Neural progenitor cell (in vitro differentiated cells): ENCODE data around the gene METAP2. TPM values are rescaled to one million over a fixed set of nuclear protein-coding genes. Genes with fewer than 3 reads are reported as not detected.

Experiments
- DNase-seq: peaks from one replicate; pipeline ENCODE4 v3.0.0-alpha.2; 2016; ENCODE audit warnings: low spot score
- H2AFZ ChIP-seq: fragments of 200-600 bp; sonication (generic); replicated peaks from 2 replicates; pipeline ENCODE4 v1.6.1; 2016; ENCODE audit warnings: antibody characterized with exemption
- H3F3A ChIP-seq: fragments of 200-600 bp; sonication (generic); 2 replicates; pipeline ENCODE4 v1.6.1; 2016; ENCODE audit warnings: antibody characterized with exemption, low read depth
- H3K27ac ChIP-seq: fragments of 200-600 bp; sonication (generic); 2 replicates; pipeline ENCODE4 v1.5.1; 2016; ENCODE audit warnings: mild to moderate bottlenecking
- H3K27me3 ChIP-seq: fragments of 200-600 bp; sonication (generic); 2 replicates; pipeline ENCODE4 v1.6.1; 2016; ENCODE audit warnings: mild to moderate bottlenecking, moderate library complexity
- H3K36me3 ChIP-seq: fragments of 200-600 bp; sonication (generic); 2 replicates; pipeline ENCODE4 v1.5.1; 2016
- H3K4me1 ChIP-seq: fragments of 200-600 bp; sonication (generic); 2 replicates; pipeline ENCODE4 v1.6.1; 2016; ENCODE audit warnings: mixed run types
- H3K4me2 ChIP-seq: fragments of 200-600 bp; sonication (generic); 2 replicates; pipeline ENCODE4 v1.6.1; 2016
- H3K4me3 ChIP-seq: fragments of 200-600 bp; sonication (generic); 2 replicates; pipeline ENCODE4 v1.5.1; 2016
- H3K79me2 ChIP-seq: fragments of 200-600 bp; sonication (generic); 2 replicates; pipeline ENCODE4 v1.6.1; 2016; ENCODE audit warnings: low read depth
- H3K9ac ChIP-seq: fragments of 200-600 bp; sonication (generic); 2 replicates; pipeline ENCODE4 v1.6.1; 2016
- H3K9me3 ChIP-seq: fragments of 200-600 bp; sonication (generic); 2 replicates; pipeline ENCODE4 v1.5.1; 2016; ENCODE audit warnings: low read depth
- H4K20me1 ChIP-seq: fragments of 200-600 bp; sonication (generic); 2 replicates; pipeline ENCODE4 v1.6.1; 2016; ENCODE audit warnings: low read depth
- H3K27ac Mint-ChIP-seq: 3 replicates; pipeline ENCODE4 v1.8.0; 2021; ENCODE audit warnings: mixed read lengths
- H3K27me3 Mint-ChIP-seq: 2 replicates; pipeline ENCODE4 v1.8.0; 2022; ENCODE audit warnings: low read depth, mild to moderate bottlenecking, inconsistent platforms, moderate library complexity, mixed read lengths; ENCODE audit not compliant: insufficient read depth
- H3K36me3 Mint-ChIP-seq: 3 replicates; pipeline ENCODE4 v1.8.0; 2021; ENCODE audit warnings: mixed read lengths
- H3K4me1 Mint-ChIP-seq: 3 replicates; pipeline ENCODE4 v1.8.0; 2021; ENCODE audit warnings: mixed read lengths
- H3K4me3 Mint-ChIP-seq: 3 replicates; pipeline ENCODE4 v1.8.0; 2021; ENCODE audit warnings: mild to moderate bottlenecking, moderate library complexity, mixed read lengths
- H3K9me3 Mint-ChIP-seq: 3 replicates; pipeline ENCODE4 v1.8.0; 2020; ENCODE audit warnings: mixed read lengths
- CTCF ChIP-seq: fragments of 200-600 bp; sonication (generic); IDR thresholded peaks from 2 replicates; pipeline ENCODE4 v1.5.1; 2017; ENCODE audit warnings: antibody characterized with exemption, mild to moderate bottlenecking
- EZH2 ChIP-seq: fragments of 200-600 bp; sonication (generic); IDR thresholded peaks from 2 replicates; pipeline ENCODE4 v1.6.1; 2017; ENCODE audit warnings: antibody characterized with exemption, mild to moderate bottlenecking, moderate library complexity
- EZH2phosphoT487 ChIP-seq: fragments of 200-600 bp; sonication (generic); IDR thresholded peaks from 2 replicates; pipeline ENCODE4 v1.6.1; 2017; ENCODE audit warnings: antibody characterized with exemption
- total RNA-seq: library from RNA; depleted of rRNA; stranded (reverse); fragments of >200 nt; gene quantifications from 2 replicates; pipeline ENCODE4 v1.2.3, GENCODE V29; 2015; ENCODE audit warnings: low replicate concordance

Gene METAP2
- total RNA-seq, 1 donor from 2014 or later, result 231 TPM

DNA sequence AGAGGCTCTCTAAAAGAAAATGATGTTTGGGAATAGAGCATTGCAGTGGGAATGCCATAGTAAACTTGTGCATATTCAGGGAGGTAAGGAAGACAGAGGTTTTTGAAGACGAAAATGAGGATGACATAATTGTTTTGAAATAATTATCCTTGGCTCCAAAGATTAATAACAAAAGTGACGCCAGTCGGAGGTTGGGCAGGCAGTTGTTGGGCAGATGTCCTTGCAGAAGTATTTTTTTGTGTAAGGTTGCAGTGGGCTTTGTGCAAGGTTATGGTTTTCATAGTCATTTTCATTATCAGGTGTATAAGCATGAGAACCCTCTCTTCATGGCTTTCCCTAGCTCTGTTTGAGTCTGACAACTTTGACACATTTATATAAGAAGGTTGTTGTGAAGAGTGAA, 35.3 kb downstream of the METAP2 start:
- peaks cover 19% of the 10 kb centered on the region for H3K36me3 ChIP-seq
- H3K27ac ChIP-seq, result no peak overlapping the region
- no peaks in the 10 kb centered on the region for H4K20me1 ChIP-seq
- H3K79me2 ChIP-seq, result no peaks in the 10 kb centered on the region
- Mint-ChIP-seq H3K9me3 (no peaks in the 10 kb centered on the region), H3K4me3 (no peak overlapping the region), H3K4me1 (no peaks in the 10 kb centered on the region), H3K27ac (no peak overlapping the region), H3K27me3 (no peaks in the 10 kb centered on the region), H3K36me3 (peaks cover 36% of the 10 kb centered on the region)
- TF ChIP-seq EZH2phosphoT487, result no peak
- TF ChIP-seq EZH2, result no peak
- TF ChIP-seq CTCF, result no peak
- H3K27me3 ChIP-seq, result no peaks in the 10 kb centered on the region
- no peak for DNase-seq
- no peak overlapping the region for H3K4me2 ChIP-seq
- H3K9ac ChIP-seq, result no peak overlapping the region
- H3K4me3 ChIP-seq, result no peak overlapping the region
- no peak overlapping the region for H2AFZ ChIP-seq
- no peaks in the 10 kb centered on the region for H3K9me3 ChIP-seq
- peaks cover 5% of the 10 kb centered on the region for H3F3A ChIP-seq
- no peaks in the 10 kb centered on the region for H3K4me1 ChIP-seq

DNA sequence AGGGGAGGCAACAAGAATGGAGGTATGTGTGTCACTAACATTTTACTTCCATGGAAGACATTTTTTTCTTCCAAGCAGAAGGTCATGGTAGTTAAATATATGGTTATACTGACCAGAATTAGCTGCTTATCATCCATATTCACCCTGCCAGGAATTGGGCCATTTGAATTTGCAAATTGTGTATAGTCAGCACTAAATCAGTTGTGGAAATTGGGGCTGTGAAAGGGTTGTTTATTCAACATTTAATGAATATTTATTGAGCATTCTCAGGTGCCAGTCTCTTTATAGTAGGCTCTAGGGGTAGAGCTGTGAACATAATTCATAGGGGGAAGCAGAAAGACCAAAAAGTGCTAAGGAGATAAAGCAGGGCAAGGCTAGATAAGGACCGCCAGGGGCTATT, 38.0 kb downstream of the METAP2 start:
- Histone ChIP-seq H3K27ac (no peak overlapping the region), H3K9me3 (no peaks in the 10 kb centered on the region), H3F3A (peaks cover 24% of the 10 kb centered on the region), H3K79me2 (no peaks in the 10 kb centered on the region), H3K36me3 (peaks cover 19% of the 10 kb centered on the region), H3K4me2 (no peak overlapping the region), H3K4me1 (no peaks in the 10 kb centered on the region), H4K20me1 (no peaks in the 10 kb centered on the region), H2AFZ (no peak overlapping the region), H3K4me3 (no peak overlapping the region), H3K27me3 (no peaks in the 10 kb centered on the region), H3K9ac (no peak overlapping the region)
- H3K4me3 Mint-ChIP-seq, result no peak overlapping the region
- H3K9me3 Mint-ChIP-seq, result no peaks in the 10 kb centered on the region
- TF ChIP-seq EZH2phosphoT487 (no peak), CTCF (no peak), EZH2 (no peak)
- no peaks in the 10 kb centered on the region for H3K27me3 Mint-ChIP-seq
- no peak overlapping the region for H3K27ac Mint-ChIP-seq
- DNase-seq, result no peak
- no peaks in the 10 kb centered on the region for H3K4me1 Mint-ChIP-seq
- H3K36me3 Mint-ChIP-seq, result peaks cover 31% of the 10 kb centered on the region

GRCh38 chr12:95513599-95513998, 39.6 kb downstream of the METAP2 start:
- Histone ChIP-seq H3K9me3 (no peaks in the 10 kb centered on the region), H3K27me3 (no peaks in the 10 kb centered on the region), H3K4me1 (no peaks in the 10 kb centered on the region), H3K36me3 (peaks cover 12% of the 10 kb centered on the region), H3K27ac (no peak overlapping the region), H3K4me2 (no peak overlapping the region), H3F3A (peaks cover 31% of the 10 kb centered on the region), H2AFZ (no peak overlapping the region), H3K4me3 (no peak overlapping the region), H4K20me1 (no peaks in the 10 kb centered on the region), H3K79me2 (no peaks in the 10 kb centered on the region), H3K9ac (no peak overlapping the region)
- Mint-ChIP-seq H3K27ac (no peak overlapping the region), H3K9me3 (no peaks in the 10 kb centered on the region), H3K36me3 (peaks cover 27% of the 10 kb centered on the region), H3K4me1 (no peaks in the 10 kb centered on the region), H3K27me3 (no peaks in the 10 kb centered on the region), H3K4me3 (no peak overlapping the region)
- DNase-seq, result no peak
- no peak for TF ChIP-seq EZH2
- TF ChIP-seq CTCF, result no peak
- TF ChIP-seq EZH2phosphoT487, result no peak
